Measurements from ENCODE around the gene TAS2R50.

The TAS2R50 gene

GRCh38 chr12:10952645-10953044 lies 34.1 kb downstream of the TAS2R50 start:
- no peak for FAIRE-seq
- DNase-seq (ENCODE audit: low spot score) = no peak

- FAIRE-seq = no peak
- no peak for DNase-seq (ENCODE audit: low spot score)
Measured at GRCh38 chr12:10943167-10943566, 43.5 kb downstream of the TAS2R50 start.

- FAIRE-seq = peak; percentile 94
- peak; percentile 67 for DNase-seq (ENCODE audit: low spot score)
Measured at GRCh38 chr12:10941916-10942607, 44.6 kb downstream of the TAS2R50 start.

- FAIRE-seq (no peak), DNase-seq (ENCODE audit: low spot score) (no peak)
Measured at GRCh38 chr12:10941369-10941768, 45.3 kb downstream of the TAS2R50 start.

GRCh38 chr12:10940389-10940788 lies 46.3 kb downstream of the TAS2R50 start:
- DNase-seq (ENCODE audit: low spot score) (peak; percentile 70), FAIRE-seq (peak; percentile 58)

- no peak for DNase-seq (ENCODE audit: low spot score)
- FAIRE-seq = no peak
Measured at GRCh38 chr12:10939163-10939562, 47.5 kb downstream of the TAS2R50 start, which contains the start of gene TAS2R14. TAS2R14 (minus strand) TSS chr12:10939263; CDS start chr12:10939207, 56 bp downstream.

- DNase-seq (ENCODE audit: low spot score) = no peak
- no peak for FAIRE-seq
Measured at GRCh38 chr12:10936506-10936905, 50.2 kb downstream of the TAS2R50 start.

Measured in urothelium cell line (cell line).